Measurements from ENCODE around the gene HP.
"Not testable (repeated sequence)": the region's sequence is repeated elsewhere in the genome, so short reads cannot be mapped to it uniquely, and the experiment has no call there.

The HP gene, protein sequence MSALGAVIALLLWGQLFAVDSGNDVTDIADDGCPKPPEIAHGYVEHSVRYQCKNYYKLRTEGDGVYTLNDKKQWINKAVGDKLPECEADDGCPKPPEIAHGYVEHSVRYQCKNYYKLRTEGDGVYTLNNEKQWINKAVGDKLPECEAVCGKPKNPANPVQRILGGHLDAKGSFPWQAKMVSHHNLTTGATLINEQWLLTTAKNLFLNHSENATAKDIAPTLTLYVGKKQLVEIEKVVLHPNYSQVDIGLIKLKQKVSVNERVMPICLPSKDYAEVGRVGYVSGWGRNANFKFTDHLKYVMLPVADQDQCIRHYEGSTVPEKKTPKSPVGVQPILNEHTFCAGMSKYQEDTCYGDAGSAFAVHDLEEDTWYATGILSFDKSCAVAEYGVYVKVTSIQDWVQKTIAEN

DNA sequence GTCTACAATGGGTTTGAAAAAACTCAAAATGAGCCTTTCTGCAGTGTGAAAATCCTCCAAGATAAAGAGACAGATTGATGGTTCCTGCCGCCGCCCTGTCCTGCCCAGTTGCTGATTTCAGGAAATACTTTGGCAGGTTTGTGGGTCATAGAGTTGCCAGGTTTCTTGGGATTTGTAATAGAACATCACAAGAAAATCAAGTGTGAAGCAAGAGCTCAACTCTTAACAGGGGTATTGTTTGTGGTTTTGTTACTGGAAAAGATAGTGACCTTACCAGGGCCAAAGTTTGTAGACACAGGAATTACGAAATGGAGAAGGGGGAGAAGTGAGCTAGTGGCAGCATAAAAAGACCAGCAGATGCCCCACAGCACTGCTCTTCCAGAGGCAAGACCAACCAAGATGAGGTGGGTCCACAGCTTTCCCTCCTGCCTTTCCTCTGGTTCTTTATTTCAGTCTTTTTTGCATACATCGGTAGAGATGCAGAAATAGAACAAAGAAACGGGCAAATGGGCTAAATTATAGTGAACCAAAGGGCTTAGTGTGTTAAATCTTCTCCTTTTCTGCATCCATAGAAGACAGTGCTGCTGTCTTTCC is at the start of gene HP:
TSS of gene HP (plus strand) at position 252 of the 594 bp plus-strand sequence. CDS start at position 400, 148 bp downstream.
- DNase-seq (ENCODE audit: low read depth in 2 of 3, low spot score in 1 of 3): not testable (repeated sequence)

DNA sequence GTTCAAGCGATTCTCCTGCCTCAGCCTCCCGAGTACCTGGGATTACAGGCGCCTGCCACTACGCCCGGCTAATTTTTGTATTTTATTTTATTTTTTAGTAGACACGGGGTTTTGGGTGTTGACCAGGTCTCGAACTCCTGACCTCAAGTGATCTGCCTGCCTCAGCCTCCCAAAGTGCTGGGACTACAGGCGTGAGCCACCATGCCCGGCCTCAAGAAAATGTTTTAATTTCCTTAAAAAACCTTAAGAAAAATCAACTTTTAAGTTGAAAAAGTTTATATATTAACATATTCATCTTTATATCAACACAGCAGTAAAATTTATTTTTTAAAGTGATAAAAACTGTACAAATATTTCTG is 46.3 kb upstream of the HP start:
- DNase-seq (ENCODE audit: low read depth in 2 of 3, low spot score in 1 of 3): not testable (repeated sequence)

DNA sequence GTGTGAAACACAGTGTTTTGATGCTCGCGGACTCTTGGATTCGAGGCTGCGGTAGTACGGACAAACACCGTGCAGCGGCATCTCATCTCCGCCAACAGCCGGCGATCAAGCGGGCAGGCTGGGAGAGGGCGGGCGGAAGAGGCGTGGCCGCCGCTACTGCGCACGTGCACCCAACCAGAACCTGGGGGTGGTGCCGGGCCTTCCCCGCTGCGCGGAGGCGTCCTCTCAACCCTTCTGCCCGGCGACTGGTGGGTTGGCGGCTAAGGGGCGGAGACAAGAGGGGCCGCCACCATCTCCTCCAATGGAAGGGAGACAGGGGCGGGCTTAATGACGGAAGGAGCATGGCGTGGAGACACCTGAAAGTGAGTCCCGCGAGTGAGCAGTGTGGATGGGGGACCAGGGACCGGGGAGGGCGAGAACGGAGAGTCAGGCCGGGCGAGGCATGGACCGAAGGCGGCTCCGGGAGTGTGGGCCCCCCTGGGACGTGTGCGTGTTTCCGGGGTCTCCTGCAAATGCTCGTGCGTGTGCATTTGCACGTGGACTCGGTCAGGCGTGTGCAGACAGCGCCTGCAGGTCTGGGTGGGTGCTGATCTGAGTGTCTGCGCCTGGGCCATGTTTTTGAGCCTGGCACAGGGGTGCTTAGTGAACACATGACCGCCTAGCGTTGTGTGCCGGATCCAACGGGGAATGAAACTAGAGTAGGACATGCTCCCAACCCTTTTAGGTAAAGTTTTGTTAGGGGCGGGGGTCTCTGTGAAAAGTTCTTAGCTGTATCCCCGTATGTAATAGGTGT is 45.7 kb upstream of the HP start, which contains the start of gene DHODH:
TSS of gene DHODH (plus strand) at position 321 of the 793 bp plus-strand sequence. CDS start at position 342, 21 bp downstream.
- peak; percentile 97 to 98 (median 98) for DNase-seq (ENCODE audit: low read depth in 2 of 3, low spot score in 1 of 3)

DNA sequence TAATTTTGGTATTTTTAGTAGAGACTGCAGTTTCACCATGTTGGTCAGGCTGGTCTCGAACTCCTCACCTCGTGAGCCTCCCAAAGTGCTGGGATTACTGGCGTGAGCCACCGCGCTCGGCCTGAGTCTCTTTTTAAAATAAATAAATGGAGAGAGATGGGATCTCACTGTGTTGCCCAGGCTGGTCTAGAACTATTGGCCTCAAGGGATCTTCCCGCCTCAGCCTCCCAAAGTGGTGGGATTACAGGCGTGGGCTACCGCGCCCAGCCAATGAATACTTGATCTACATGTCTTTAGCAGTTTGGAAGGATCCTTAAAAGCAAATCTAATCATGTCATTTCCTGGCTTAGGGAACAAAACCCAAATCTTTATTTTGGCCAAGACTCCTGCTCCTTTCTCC is 44.5 kb upstream of the HP start:
- no peak for DNase-seq (ENCODE audit: low read depth in 2 of 3, low spot score in 1 of 3)

DNA sequence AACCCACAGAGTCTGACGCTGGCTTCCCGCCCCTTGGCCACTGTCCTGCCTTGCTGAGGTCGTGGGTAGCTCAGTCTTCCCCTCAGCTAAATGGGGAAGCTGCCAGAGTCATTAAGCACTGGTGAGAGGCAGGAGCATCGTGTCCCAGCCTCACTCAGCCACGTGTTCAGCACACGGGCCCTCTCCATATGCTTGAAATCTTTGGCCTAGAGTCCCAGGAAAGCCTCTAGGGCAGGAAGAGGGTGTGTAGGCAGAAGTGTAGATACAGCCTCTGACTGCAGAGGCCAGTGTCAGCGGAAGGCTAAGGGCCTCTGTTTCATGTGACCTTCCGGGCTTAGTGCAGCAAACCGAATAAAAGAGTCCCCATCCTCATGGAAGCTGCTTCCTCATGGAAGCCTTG is 41.7 kb upstream of the HP start:
- no peak for DNase-seq (ENCODE audit: low read depth in 2 of 3, low spot score in 1 of 3)

DNA sequence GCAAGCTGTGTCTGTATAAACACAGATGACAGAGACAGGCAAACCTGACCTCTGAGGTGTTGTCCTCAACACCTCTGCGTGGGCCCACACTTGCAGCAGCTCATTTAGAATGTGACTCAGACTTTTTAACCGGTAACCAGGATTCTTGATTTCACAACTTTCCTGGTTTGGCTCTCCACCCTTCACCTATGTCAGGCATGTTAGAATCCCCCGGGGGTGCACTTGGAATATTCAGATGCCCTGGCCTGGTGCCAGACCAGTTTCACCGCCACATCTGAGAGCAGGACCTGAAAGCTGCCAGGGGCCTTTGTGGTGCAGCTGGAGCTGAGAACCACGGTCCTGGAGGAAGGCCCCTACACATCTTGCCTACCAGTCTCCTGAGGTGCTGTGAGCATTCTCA is 40.9 kb upstream of the HP start:
- DNase-seq (ENCODE audit: low read depth in 2 of 3, low spot score in 1 of 3): peak in 1 of 3 donors; percentile 6

DNA sequence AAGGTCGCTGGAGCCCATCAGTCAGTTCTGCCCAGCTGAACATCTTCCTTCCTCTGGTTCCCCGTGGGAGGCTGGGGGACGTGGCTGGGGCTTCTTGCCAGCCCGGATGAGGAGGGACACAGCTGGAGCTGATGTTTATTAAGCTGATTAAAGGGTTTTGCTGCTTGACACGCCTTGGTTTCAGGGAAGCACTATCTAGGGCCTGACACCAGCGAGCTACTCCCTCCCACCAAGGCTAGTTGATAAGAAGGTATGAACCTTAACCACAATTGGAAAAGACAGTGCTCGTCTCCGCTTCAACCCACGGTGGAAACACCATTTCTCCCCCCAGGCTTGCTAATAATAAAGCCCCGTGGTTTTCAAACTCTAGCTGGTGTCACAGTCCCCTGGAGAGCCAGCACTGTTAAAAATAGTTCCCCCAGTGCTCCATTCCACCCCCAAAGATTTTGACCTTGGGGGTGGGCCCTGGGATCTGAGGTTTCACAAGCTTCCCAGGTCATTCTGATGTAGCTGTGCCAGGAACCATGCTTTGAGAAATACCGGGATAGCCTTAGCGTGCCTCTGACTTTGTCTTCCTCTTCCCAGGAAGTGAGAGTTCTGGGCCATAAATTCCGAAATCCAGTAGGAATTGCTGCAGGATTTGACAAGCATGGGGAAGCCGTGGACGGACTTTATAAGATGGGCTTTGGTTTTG is 40.3 kb upstream of the HP start:
- no peak for DNase-seq (ENCODE audit: low read depth in 2 of 3, low spot score in 1 of 3)

DNA sequence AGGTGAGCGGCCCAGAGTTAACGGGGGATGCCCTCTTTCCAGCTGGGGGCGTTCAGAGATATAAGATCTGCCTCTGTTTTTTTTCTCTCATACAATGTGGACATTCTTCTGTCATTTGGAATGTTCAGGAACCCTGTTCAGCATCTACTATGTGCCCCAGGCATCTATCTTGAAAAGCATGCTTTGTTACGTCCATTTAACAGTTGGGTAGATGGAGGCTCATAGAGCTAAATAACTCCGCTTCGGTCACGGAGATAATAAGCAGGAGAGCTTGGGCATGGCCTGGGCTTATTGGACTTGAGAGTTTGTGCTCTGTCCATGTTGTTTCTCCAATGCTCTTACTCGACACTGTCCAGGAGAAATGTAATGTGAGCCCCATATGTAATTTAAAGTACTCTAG is 39.6 kb upstream of the HP start:
- no peak for DNase-seq (ENCODE audit: low read depth in 2 of 3, low spot score in 1 of 3)

DNA sequence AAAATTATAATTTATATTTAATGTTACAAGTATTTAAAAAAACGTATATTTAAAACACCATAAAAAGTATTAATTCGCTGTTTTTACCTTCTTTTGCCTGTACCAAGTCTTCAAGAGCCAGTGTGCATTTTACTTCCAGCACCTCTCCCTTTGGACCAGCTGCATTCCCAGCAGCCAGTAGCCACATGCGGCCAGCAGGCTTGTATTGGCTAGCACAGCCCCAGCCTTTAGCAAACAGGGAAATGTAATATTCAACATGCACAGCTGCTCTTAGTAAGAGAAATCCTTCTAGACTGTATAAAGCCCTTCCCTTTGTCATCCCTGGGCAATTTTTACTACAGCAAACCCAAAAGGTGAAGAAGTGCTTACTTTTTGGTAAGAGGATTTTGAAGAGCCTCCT is 39.2 kb upstream of the HP start:
- DNase-seq (ENCODE audit: low read depth in 2 of 3, low spot score in 1 of 3): no peak

DNA sequence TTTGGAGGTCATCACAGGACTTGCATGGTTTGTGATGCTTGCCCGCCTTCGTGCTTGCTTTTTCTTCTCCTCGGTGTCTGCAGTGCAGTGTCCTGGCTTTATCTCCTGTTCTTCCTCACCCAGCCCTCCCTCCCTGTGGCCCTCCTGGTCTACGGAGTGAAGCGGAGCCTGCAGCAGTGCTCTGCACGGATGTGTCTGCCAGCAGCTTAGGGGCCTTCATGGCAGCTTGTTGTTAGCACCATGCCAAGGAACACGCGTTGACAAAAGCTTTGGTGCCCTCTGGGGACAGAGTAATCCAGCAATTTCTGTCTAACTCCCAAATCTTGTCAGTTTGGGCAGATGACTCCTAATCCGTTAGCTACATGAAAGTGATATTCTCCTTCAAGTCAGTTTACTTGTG is 35.8 kb upstream of the HP start:
- no peak for DNase-seq (ENCODE audit: low read depth in 2 of 3, low spot score in 1 of 3)

DNA sequence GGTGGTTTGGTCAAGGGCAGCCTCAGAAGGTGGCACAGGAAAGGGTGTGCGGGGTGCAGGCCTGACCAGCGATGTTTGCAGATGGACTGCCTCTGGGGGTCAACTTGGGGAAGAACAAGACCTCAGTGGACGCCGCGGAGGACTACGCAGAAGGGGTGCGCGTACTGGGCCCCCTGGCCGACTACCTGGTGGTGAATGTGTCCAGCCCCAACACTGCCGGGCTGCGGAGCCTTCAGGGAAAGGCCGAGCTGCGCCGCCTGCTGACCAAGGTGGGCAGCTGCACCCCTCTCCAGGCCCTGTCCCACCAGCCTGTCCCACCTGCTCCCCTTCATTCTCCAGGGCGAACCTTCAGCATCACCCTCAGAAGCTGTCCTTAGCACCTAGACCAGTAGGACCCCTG is 33.3 kb upstream of the HP start:
- DNase-seq (ENCODE audit: low read depth in 2 of 3, low spot score in 1 of 3): no peak

DNA sequence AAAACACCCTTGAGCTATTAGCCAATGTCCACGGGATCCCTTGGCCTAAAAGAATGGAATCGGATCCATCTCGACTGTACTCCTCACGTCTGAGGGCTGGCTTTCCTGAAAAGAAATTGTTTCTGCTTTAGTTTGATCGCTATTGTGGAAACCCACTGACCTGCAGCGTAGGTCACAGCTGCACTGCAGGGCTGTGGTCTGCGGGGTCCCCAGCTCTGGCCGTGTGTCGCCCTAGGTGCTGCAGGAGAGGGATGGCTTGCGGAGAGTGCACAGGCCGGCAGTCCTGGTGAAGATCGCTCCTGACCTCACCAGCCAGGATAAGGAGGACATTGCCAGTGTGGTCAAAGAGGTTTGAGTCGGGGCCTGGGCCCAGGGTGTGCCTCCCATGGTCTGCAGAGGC is 32.2 kb upstream of the HP start:
- DNase-seq (ENCODE audit: low read depth in 2 of 3, low spot score in 1 of 3): no peak

DNA sequence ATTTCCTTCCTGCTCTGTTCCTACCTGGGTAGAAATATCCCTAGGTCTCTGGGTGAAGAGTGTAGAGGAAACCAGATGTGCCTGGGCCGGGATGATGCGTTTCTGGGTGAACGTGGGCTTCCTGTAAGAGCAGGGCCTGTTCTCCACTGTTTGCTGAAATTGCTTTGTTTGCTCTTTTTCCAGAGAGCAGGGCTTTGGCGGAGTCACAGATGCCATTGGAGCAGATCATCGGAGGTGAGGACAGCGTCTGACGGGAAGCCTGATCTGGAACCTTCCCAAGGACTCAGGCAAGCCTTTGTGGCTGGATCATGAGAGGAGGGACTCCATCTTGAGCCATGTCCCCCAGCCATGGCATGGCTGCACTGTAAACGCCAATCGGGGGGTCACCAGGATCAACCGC is 30.3 kb upstream of the HP start:
- no peak for DNase-seq (ENCODE audit: low read depth in 2 of 3, low spot score in 1 of 3)

DNA sequence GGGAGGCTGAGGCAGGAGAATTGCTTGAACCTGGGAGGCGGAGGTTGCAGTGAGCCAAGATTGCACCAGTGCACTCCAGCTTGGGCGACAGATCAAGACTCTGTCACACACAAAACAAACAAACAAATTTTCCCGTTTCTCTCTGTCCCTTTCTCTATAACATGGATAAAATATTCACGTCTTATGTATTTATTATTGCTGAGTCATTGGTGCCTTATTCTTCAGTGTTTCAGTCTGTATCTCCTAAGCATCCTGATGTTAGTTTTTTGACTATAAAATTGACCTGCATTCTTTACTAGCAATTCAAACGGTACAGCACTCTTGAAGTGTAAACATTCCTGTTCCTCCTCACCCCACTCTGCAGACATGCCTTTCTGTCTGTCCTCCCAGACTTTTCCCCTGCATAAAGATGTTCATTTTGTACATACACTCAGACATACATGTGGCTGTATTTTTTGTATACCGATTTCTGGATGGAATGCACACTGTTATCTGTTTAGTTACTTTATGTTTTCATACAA is 29.4 kb upstream of the HP start:
- no peak for DNase-seq (ENCODE audit: low read depth in 2 of 3, low spot score in 1 of 3)

DNA sequence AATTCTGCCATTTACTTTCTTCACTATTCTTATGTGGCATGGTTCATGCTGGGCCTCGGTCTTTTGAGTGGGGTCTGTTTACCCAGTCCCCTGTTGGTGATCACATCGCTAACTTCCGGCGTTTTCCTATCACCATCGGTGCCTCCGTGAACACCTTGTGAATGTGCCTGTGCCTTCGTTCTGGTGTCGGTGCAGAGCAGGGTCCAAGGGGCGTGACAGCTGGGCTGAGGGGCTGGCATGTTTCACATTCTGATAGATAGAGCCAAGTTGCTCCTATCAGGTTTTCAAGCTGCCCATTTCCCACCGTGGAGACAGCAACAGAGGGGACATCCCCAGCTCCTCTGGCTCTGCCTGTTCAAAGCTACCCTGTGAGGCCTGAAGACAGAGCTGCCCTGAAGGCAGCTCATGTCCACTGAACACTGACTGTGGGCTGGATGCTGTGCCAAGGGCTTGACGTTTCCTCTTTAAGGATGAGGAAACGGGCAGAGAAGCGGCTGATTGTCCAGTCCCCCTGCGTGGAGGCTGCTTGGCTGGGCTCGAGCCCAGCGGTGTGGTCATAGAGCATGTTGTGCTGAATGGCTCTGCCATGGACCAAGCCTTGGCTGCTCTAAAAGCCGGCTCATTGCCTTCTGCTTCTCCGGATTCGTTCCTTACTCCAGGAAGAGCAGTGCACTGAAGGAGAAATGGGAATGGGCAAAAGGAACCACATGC is 28.7 kb upstream of the HP start:
- DNase-seq (ENCODE audit: low read depth in 2 of 3, low spot score in 1 of 3): no peak

DNA sequence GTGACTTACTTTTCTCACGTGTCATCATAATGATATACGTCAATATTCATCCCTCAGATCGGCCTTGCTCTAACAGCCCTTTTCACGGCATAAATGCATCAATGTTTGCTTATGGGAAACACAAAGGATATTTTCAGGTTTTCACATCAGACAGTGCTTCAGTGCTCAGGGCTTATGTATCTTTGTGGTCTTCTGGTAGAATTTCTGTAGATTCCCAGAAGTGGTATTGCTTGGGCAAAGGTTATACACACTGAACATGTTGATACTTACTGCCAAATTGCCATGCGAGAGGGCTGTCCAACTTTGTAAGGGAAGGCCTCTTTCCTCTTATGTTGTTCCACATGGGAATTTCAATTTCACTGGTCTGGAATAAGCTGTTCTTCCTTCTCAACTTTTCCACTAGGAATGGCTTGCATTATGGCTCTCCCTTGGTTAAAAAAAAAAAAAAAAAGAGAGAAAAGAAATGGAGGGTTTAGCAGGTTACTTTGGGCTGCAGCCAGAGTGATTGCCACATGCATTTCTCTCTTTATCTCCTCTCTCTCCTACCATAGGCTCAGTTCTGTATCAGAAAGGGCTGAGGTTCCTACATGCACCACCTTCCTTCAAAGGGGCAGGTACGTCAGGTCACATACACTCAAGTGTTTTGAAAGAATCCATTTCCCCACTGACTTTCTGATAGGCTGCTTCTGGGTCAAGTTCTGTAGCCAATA is 26.5 kb upstream of the HP start:
- no peak for DNase-seq (ENCODE audit: low read depth in 2 of 3, low spot score in 1 of 3)

DNA sequence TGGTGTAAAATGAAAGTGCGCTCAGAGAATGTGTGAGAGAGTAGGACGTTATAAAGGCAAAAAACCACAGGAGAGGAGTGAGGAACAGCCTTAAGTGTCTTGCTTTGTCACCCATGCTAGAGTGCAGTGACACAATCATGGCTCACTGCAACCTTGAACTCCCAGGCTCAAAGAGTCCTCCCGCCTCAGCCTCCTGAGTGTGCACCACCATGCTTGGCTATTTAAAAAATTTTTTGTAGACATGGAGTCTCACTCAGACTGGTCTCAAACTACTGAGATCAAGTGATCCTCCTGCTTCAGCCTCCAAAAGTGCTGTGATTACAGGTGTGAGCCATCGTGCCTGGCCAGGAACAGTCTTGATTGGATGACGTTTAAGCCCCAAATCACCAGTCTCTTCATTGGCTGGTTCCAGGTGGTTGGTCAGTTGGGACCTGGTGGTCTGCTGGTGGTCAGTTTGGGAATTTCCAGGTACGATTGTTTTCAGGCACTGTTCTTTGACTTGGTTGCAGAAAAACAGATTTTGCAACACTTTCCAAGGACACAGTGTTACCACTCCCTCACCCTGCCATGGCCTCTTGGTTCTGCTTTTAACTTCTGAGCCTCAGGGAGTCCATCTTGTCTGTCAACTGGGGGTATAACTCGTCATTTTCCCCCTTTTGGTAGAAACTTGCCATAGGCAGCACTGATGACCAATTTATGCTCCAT is 24.6 kb upstream of the HP start:
- DNase-seq (ENCODE audit: low read depth in 2 of 3, low spot score in 1 of 3): no peak

DNA sequence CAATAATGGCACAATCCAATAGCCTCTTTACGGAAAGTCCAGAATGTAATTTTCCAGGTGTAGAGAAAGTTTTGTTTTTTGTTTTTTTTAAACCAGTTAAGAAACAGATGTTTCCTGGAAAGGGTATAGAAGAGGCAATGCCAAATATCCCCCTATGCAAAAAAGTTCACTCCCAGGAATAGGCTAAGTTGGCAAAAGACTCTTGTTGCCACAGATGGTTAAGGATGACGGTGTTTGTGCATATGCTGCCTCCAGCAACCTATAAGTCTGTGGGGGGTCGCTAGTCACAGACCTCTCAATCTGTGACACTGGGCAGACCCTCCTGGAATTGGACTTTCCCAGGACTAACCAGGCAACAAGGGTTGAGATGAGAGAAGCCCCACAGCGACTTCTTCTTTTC is 20.9 kb upstream of the HP start:
- DNase-seq (ENCODE audit: low read depth in 2 of 3, low spot score in 1 of 3): no peak

DNA sequence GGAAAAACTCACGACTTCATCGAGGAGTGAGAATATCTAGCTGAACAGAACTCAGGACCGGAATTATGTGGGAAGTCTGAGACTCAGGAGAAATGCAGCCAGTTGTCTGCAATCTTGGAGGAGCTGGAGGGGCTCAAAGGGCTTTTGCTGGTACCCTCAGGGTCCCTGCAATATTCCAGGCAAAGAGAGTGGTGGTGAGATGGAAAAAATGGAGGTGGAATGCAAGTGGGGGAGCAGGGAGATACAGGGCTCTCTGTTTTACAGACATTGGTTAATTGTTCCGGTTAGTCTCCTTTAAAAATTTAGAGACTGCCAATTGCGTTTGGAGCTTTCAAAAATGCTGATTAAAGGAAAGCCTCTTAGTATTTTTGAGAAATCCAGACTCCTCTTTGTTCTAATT is 18.2 kb upstream of the HP start:
- DNase-seq (ENCODE audit: low read depth in 2 of 3, low spot score in 1 of 3): no peak
